ENCODE results near the gene UNC13D. TPM values are rescaled to one million over a fixed set of nuclear protein-coding genes. Genes with fewer than 3 reads are reported as not detected.

The UNC13D gene
- total and polyA plus RNA-seq, 9 of the 15 experiments (the other 6 are each of a cell fraction or from before 2014, with no cell fraction given) = 0.86 to 244 (median 69.2) TPM

DNA sequence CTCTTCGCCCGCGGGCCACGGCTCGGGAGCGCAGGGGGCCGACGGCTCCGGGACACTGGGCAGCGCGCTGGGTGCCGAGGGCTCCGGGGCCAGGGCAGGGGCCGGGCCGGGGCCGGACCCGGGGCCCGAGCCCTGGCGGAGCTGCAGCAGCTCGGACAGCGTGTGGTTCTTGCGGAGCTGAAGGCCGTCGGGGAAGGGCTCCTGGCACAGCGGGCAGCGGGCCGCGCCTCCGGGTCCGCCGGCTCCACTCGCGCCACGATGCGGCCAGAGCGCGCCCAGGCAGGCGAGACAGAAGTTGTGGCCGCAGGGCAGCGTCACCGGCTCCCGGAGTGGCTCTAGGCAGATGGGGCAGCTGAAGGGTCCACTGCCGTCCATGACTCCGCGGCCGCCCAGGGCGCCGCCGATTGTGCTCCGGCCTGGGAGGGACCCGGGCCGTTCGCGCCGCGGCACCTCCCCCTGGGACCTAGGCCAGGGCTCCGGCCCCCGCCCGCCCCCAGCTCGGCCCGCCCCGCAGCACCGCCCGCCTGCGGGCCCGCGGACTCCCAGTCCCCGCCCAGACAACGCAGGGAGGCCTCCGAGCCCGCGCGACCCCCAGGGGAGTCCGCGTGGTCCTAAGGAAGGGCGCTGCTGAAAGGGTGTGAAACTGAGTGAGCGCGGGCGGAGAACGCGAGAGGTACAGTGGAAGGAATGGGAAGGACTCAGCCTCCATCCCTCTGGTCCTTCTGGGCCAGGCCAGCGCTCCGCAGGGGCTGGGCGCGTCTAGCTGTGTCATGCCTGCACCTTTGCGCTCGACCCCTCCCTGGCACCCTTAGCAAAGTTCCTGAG is 34.2 kb upstream of the UNC13D start, which contains the start of gene TRIM47 (continued):
- TF ChIP-seq NFRKB (IDR thresholded peaks at IDR 0.05; ENCODE audit: low read depth) = no peak
- TF ChIP-seq ZNF639 (CRISPR knock-in tag; conservative IDR thresholded peaks at IDR 0.05 in 1 of 2, IDR thresholded peaks at IDR 0.05 in 1 of 2) = no peak
- no peak for TF ChIP-seq FOXK1 (CRISPR knock-in tag; IDR thresholded peaks at IDR 0.05; ENCODE audit: borderline replicate concordance)
- TF ChIP-seq CREB3 (tag; conservative IDR thresholded peaks at IDR 0.05; ENCODE audit: low read depth) = no peak
- peak; percentile 33; the same call in 1 of the 2 replicates for TF ChIP-seq MAFG (tag; conservative IDR thresholded peaks at IDR 0.05)
- peak; percentile 62 for TF ChIP-seq VEZF1 (CRISPR knock-in tag; IDR thresholded peaks at IDR 0.05)
- peak; percentile 66 for TF ChIP-seq NFE2 (IDR thresholded peaks at IDR 0.05; ENCODE audit: low read depth)
- peak in 1 of 3 experiments; percentile 77; a peak in 2 of 6 replicates for TF ChIP-seq ZBTB11 (CRISPR knock-in tag; IDR thresholded peaks at IDR 0.05)
- peak; percentile 42; the same call in 1 of the 2 replicates for TF ChIP-seq TFAP4 (CRISPR knock-in tag; IDR thresholded peaks at IDR 0.05; ENCODE audit: borderline replicate concordance)
- TF ChIP-seq CTBP1 (IDR thresholded peaks at IDR 0.05; ENCODE audit: borderline replicate concordance) = peak; percentile 39; the same call in 1 of the 2 replicates
- TF ChIP-seq MAZ (CRISPR knock-in tag; conservative IDR thresholded peaks at IDR 0.05 in 1 of 2, IDR thresholded peaks at IDR 0.05 in 1 of 2) = peak in 1 of 2 experiments; percentile 29; a peak in 1 of 4 replicates
- TF ChIP-seq TAF1 (IDR thresholded peaks at IDR 0.05; ENCODE audit: control insufficient read depth, extremely low read depth, insufficient read depth, low read length, severe bottlenecking) = peak; percentile 12
- TF ChIP-seq POLR2B (IDR thresholded peaks at IDR 0.05; ENCODE audit: low read depth, partially characterized antibody) = no peak
- TF ChIP-seq NFIC (IDR thresholded peaks at IDR 0.05) = peak; percentile 71
- peak; percentile 44 for TF ChIP-seq KDM5B (IDR thresholded peaks at IDR 0.05; ENCODE audit: insufficient replicate concordance, low read depth, low read length)
- no peak for TF ChIP-seq SRSF7 (optimal IDR thresholded peaks at IDR 0.05; ENCODE audit: low read depth, low read length)
